Epithelial cell of esophagus (primary cell): Measurements from ENCODE around the gene DLEC1.

Source experiments
- DNase-seq: peaks from one replicate; pipeline ENCODE4 v3.0.0; 2010; ENCODE audit warnings: low read depth
- H3K4me3 ChIP-seq: 2 replicates; pipeline ENCODE4 v1.5.1; 2011; ENCODE audit warnings: mild to moderate bottlenecking, low read length, control low read depth
- TF ChIP-seq, protein P1 (sequence below): IDR thresholded peaks from 2 replicates; pipeline ENCODE4 v1.5.1; 2011; ENCODE audit warnings: low read depth, mild to moderate bottlenecking, low read length, control low read depth, inconsistent platforms; ENCODE audit not compliant: insufficient read depth; ENCODE audit errors: missing control alignments

Gene DLEC1

DNA sequence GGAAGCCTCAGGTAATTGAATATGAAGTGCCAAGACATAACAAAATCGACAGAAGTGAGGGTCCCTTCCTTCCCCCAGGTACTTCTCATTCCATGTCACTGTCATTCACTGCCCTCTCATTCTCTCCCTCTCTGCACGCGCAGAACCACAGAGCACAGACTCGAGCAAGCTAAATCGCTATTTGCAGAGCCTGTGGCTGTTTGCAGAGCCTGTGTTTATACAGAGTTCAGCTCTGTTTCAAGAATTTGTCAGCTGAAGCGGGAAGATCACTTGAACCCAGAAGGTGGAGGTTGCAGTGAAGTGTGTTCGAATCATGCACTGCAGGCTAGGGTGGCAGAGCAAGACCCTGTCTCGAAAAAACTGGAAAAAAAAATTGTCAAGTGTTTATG lies 45.9 kb upstream of the DLEC1 start:
- H3K4me3 ChIP-seq = no peak overlapping the region
- no peak for DNase-seq
- TF ChIP-seq, protein P1, sequence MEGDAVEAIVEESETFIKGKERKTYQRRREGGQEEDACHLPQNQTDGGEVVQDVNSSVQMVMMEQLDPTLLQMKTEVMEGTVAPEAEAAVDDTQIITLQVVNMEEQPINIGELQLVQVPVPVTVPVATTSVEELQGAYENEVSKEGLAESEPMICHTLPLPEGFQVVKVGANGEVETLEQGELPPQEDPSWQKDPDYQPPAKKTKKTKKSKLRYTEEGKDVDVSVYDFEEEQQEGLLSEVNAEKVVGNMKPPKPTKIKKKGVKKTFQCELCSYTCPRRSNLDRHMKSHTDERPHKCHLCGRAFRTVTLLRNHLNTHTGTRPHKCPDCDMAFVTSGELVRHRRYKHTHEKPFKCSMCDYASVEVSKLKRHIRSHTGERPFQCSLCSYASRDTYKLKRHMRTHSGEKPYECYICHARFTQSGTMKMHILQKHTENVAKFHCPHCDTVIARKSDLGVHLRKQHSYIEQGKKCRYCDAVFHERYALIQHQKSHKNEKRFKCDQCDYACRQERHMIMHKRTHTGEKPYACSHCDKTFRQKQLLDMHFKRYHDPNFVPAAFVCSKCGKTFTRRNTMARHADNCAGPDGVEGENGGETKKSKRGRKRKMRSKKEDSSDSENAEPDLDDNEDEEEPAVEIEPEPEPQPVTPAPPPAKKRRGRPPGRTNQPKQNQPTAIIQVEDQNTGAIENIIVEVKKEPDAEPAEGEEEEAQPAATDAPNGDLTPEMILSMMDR = no peak

DNA sequence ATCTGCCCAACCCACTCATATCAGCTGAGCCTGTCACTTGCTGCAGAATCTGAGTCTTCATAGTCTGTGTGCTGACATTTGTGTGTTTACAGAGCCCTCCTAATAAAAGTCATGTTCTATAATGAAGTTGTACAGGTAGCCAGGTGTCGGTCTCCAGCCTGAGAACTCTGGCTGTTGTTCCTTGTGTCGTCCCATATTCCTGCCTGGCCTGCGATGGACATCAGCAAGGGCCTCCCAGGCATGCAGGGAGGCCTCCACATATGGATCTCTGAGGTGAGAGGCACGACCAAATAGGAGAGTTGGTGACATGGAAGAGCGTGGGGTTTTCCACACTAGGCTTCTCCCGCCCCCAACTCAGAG lies 45.6 kb upstream of the DLEC1 start:
- TF ChIP-seq, protein P1 = no peak
- DNase-seq = no peak
- no peak overlapping the region for H3K4me3 ChIP-seq

DNA sequence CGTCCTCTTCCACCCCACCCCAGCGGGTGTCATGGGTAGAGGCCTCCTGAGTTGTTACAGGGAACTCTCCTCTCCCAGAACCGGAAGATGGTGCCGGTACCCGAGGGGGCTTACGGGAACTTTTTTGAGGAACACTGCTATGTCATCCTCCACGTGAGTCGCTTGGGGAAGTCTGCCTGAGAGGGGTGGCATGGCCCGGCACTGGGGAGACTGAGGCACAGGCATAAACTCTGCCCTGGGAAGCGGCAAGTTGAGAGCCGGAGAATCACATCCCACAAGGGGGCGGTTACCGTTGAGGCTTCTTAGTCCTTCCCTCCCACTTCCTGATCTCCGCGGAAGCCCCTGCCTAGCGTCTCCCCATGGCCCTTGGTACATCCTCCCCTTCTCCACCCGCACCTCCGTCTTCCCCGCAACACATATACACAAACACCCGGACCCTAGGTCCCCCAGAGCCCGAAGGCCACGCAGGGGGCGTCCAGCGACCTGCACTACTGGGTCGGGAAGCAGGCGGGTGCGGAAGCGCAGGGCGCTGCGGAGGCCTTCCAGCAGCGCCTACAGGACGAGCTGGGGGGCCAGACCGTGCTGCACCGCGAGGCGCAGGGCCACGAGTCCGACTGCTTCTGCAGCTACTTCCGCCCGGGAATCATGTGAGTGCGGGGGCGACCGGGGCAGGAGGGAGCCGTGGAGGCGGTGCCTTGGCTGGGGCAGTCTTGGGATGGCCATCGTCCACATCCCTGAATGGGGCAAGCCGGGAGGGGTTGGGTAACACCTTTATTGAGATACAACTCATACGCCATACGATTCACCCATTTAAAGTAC lies 45.0 kb upstream of the DLEC1 start:
- peak; percentile 52 for DNase-seq
- TF ChIP-seq, protein P1 = peak; percentile 9
- peak overlapping the region; percentile 41 for H3K4me3 ChIP-seq

DNA sequence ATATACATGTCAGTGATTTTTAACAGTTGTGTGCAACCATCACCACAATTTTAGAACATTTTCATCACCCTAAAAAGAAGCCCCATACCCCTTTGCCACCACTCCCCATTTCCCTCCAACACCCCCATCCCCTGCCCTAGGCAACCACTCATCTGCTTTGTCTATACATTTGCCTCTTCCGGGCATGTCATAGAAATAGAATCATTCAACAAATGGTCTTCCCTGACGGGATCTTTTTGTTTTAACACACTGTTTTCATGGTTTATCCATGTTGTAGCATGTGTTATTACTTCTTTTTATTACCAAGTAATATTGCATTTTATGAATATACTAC lies 44.4 kb upstream of the DLEC1 start:
- no peak for DNase-seq
- peak overlapping the region; percentile 41 for H3K4me3 ChIP-seq
- TF ChIP-seq, protein P1 = no peak

DNA sequence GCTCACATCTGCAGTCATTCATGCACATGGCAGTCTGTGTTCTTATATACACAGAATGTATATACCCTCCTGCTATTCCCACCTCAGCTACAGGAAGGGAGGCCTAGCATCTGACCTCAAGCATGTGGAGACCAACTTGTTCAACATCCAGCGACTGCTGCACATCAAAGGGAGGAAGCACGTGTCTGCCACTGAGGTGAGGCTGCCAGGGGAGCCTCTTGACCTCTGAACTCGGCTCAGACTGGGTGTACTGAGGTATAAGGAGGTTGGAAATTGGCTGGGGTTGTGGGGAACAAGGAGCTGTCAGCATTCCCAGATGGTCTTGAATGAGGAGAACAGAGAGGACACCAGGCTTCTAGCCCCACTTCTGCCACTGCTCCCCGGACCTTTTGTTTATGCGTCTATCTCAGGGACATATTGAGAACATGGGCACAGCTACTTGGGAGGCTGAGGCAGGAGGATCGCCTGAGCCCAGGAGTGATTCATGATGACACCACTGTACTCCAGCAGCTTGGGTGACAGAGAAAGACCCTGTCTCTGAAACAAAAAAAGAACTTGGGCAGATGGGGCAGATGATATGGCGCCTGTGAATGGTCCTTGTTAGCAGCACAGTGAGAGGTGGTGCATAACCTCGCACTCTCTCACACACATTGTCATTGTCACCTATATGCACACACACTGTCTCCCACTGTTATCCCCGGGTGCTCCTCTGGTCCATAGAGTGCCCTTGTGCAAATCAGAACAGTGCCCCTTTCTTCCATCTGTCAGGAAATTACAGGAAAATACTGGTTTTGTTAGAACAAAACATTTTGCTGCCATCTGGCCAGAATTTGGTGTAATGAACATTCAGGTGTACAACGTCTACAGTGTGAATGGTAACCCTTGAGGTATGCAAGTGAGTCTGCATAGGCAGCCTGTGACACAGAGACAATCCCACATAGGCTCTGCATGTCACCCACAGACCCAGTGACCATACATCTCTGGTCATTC lies 43.1 kb upstream of the DLEC1 start:
- TF ChIP-seq, protein P1 = no peak
- no peak for DNase-seq
- H3K4me3 ChIP-seq = no peak overlapping the region

DNA sequence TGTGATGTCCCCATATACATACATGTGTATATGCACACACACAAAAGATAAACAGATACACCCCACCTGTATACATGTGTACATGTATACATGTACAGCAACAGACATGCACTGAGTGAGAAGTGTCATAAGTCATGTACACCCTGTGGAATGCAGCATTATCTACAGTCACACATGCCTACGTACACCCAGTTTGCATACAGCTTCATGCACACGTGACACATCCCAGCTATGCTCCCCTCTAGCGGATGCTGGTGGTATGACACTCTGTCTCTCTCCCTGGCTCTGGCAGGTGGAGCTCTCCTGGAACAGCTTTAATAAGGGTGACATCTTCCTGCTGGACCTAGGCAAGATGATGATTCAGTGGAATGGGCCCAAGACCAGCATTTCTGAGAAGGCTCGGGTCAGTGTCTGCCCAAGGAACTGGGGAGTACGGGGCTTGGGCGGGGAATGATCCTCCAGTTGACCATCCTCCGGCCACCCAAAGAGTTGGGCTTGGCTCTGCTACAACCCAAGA lies 42.2 kb upstream of the DLEC1 start:
- H3K4me3 ChIP-seq = no peak overlapping the region
- DNase-seq = peak; percentile 88
- TF ChIP-seq, protein P1 = peak; percentile 98
